Activated gamma-delta T cell treated with Interleukin-2 at 50 U/mL for 16 hours (primary cell): ENCODE data around the gene EPOP.
"Not testable (repeated sequence)": the region's sequence is repeated elsewhere in the genome, so short reads cannot be mapped to it uniquely, and the experiment has no call there.

Source experiments
- DNase-seq: peaks from one replicate; pipeline ENCODE4 v3.0.0-alpha.2; 2020

EPOP gene

GRCh38 chr17:38672788-38673706 lies 1.7 kb downstream of the EPOP start:
- no peak for DNase-seq

- DNase-seq = no peak
Observed at GRCh38 chr17:38671939-38672720, 2.6 kb downstream of the EPOP start.

- DNase-seq = no peak
Observed at GRCh38 chr17:38669520-38669919, 5.2 kb downstream of the EPOP start.

GRCh38 chr17:38667787-38668122 lies 7.0 kb downstream of the EPOP start:
- no peak for DNase-seq

- DNase-seq = peak; percentile 48
Observed at GRCh38 chr17:38667099-38667786, 7.5 kb downstream of the EPOP start.

GRCh38 chr17:38663964-38664644 lies 10.7 kb downstream of the EPOP start:
- no peak for DNase-seq

- DNase-seq = peak; percentile 18
Observed at GRCh38 chr17:38663125-38663751, 11.5 kb downstream of the EPOP start.

- DNase-seq = no peak
Observed at GRCh38 chr17:38660097-38661025, 14.4 kb downstream of the EPOP start.

GRCh38 chr17:38659415-38659814 lies 15.3 kb downstream of the EPOP start:
- no peak for DNase-seq

- DNase-seq = no peak
Observed at GRCh38 chr17:38658741-38659345, 15.9 kb downstream of the EPOP start.

- DNase-seq = no peak
Observed at GRCh38 chr17:38657824-38658740, 16.7 kb downstream of the EPOP start.

- DNase-seq = no peak
Observed at GRCh38 chr17:38656959-38657823, 17.6 kb downstream of the EPOP start.

GRCh38 chr17:38654411-38655398 lies 20.1 kb downstream of the EPOP start:
- no peak for DNase-seq

- no peak for DNase-seq
Observed at GRCh38 chr17:38653679-38654078, 21.1 kb downstream of the EPOP start.

- no peak for DNase-seq
Observed at GRCh38 chr17:38653230-38653629, 21.5 kb downstream of the EPOP start.

GRCh38 chr17:38650653-38651173 lies 24.0 kb downstream of the EPOP start:
- not testable (repeated sequence) for DNase-seq

- DNase-seq = no peak
Observed at GRCh38 chr17:38637951-38638350, 36.8 kb downstream of the EPOP start.
